Measurements from ENCODE around the gene GRK1.

GRCh38 chr13:113730831-113731191, 63.8 kb downstream of the GRK1 start:
- TF ChIP-seq POLR2A (IDR thresholded peaks at IDR 0.05) (no peak), EP300 (IDR thresholded peaks at IDR 0.05) (no peak)
- TF ChIP-seq, protein P1, sequence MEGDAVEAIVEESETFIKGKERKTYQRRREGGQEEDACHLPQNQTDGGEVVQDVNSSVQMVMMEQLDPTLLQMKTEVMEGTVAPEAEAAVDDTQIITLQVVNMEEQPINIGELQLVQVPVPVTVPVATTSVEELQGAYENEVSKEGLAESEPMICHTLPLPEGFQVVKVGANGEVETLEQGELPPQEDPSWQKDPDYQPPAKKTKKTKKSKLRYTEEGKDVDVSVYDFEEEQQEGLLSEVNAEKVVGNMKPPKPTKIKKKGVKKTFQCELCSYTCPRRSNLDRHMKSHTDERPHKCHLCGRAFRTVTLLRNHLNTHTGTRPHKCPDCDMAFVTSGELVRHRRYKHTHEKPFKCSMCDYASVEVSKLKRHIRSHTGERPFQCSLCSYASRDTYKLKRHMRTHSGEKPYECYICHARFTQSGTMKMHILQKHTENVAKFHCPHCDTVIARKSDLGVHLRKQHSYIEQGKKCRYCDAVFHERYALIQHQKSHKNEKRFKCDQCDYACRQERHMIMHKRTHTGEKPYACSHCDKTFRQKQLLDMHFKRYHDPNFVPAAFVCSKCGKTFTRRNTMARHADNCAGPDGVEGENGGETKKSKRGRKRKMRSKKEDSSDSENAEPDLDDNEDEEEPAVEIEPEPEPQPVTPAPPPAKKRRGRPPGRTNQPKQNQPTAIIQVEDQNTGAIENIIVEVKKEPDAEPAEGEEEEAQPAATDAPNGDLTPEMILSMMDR (IDR thresholded peaks at IDR 0.05) = no peak
